GM23248 (cell line): ENCODE measurements around the gene GAL3ST3.

Experiments used
- EZH2 ChIP-seq: fragments of 200-600 bp; sonication (generic); IDR thresholded peaks from 2 replicates; pipeline ENCODE4 v1.6.1; 2018; ENCODE audit warnings: antibody characterized with exemption, mild to moderate bottlenecking; ENCODE audit not compliant: insufficient read depth, poor library complexity, severe bottlenecking
- EZH2phosphoT487 ChIP-seq: fragments of 200-600 bp; sonication (generic); IDR thresholded peaks from 2 replicates; pipeline ENCODE4 v1.6.1; 2018; ENCODE audit warnings: antibody characterized with exemption, moderate library complexity, mild to moderate bottlenecking, low read depth; ENCODE audit not compliant: insufficient read depth

- TF ChIP-seq EZH2 (no peak), EZH2phosphoT487 (no peak)
Observed at GRCh38 chr11:65992056-65992455, 56.9 kb downstream of the GAL3ST3 start.
